BJ (cell line): ENCODE measurements around the gene ERBB4. TPM values are rescaled to one million over a fixed set of nuclear protein-coding genes. Genes with fewer than 3 reads are reported as not detected.

ENCODE experiments used
- CTCF ChIA-PET: fragments of 350-600 bp; formaldehyde crosslinking; extraction: SDS; loops from one replicate; lab custom pipeline; 2021; ENCODE audit warnings: antibody characterized with exemption, inconsistent platforms; lab: Yijun Ruan, JAX
- POLR2A ChIA-PET: fragments of 300-600 bp; sonication (Branson Sonifier 250); formaldehyde crosslinking; extraction: SDS; loops from one replicate; lab custom pipeline; 2021; ENCODE audit warnings: antibody characterized with exemption; lab: Charles Lee
- DNase-seq: peaks from one replicate; pipeline ENCODE4 v3.0.0-alpha.2; 2011; ENCODE audit warnings: low read depth
- H3K27me3 ChIP-seq: 2 replicates; pipeline ENCODE4 v1.6.0; 2011; ENCODE audit warnings: low read length; ENCODE audit not compliant: control insufficient read depth, insufficient read depth
- H3K36me3 ChIP-seq: 2 replicates; pipeline ENCODE4 v1.5.1; 2011; ENCODE audit warnings: low read length; ENCODE audit not compliant: control insufficient read depth, insufficient read depth
- H3K4me3 ChIP-seq: 2 replicates; pipeline ENCODE4 v1.5.1; 2011; ENCODE audit warnings: low read depth, mild to moderate bottlenecking, control low read depth, low read length
- CTCF ChIP-seq: IDR thresholded peaks from 2 replicates; pipeline ENCODE4 v1.5.1; 2011; ENCODE audit warnings: low read depth, mild to moderate bottlenecking, control low read depth, inconsistent platforms, low read length, moderate library complexity; ENCODE audit not compliant: insufficient read depth
- polyA plus RNA-seq: library from polyadenylated mRNA; depleted of rRNA; stranded (reverse); fragments of >200 nt; gene quantifications from 2 replicates; pipeline ENCODE4 v1.2.3, GENCODE V29; 2011

The ERBB4 gene
- polyA plus RNA-seq, 1 experiment = not detected

- POLR2A ChIA-PET = no interaction called here
- DNase-seq = no peak
- Histone ChIP-seq H3K4me3 (no peak overlapping the region), H3K36me3 (no peaks in the 10 kb centered on the region), H3K27me3 (no peaks in the 10 kb centered on the region)
- TF ChIP-seq CTCF = no peak
- CTCF ChIA-PET = no interaction called here
Observed at GRCh38 chr2:211963969-211964368, 574.6 kb downstream of the ERBB4 start.

- no peak for DNase-seq
- H3K4me3 ChIP-seq = no peak overlapping the region
- H3K27me3 ChIP-seq = no peaks in the 10 kb centered on the region
- ChIA-PET POLR2A (no interaction called here), CTCF (no interaction called here)
- no peak for TF ChIP-seq CTCF
- H3K36me3 ChIP-seq = no peaks in the 10 kb centered on the region
Observed at GRCh38 chr2:211957799-211958198, 580.8 kb downstream of the ERBB4 start.

- ChIA-PET POLR2A (no interaction called here), CTCF (no interaction called here)
- H3K27me3 ChIP-seq = no peaks in the 10 kb centered on the region
- no peak overlapping the region for H3K4me3 ChIP-seq
- no peak for DNase-seq
- no peak for TF ChIP-seq CTCF
- no peaks in the 10 kb centered on the region for H3K36me3 ChIP-seq
Observed at GRCh38 chr2:211955648-211956047, 583.0 kb downstream of the ERBB4 start.

GRCh38 chr2:211948932-211949331 is 589.7 kb downstream of the ERBB4 start:
- TF ChIP-seq CTCF = no peak

GRCh38 chr2:211946960-211947359 is 591.6 kb downstream of the ERBB4 start:
- TF ChIP-seq CTCF = no peak
- CTCF ChIA-PET = no interaction called here
- POLR2A ChIA-PET = no interaction called here
- Histone ChIP-seq H3K4me3 (no peak overlapping the region), H3K36me3 (no peaks in the 10 kb centered on the region), H3K27me3 (no peaks in the 10 kb centered on the region)
- DNase-seq = no peak

More at GRCh38 chr2:211948932-211949331, 589.7 kb downstream of the ERBB4 start:
- no peak overlapping the region for H3K4me3 ChIP-seq
- ChIA-PET CTCF (no interaction called here), POLR2A (no interaction called here)
- DNase-seq = no peak
- no peaks in the 10 kb centered on the region for H3K36me3 ChIP-seq
- H3K27me3 ChIP-seq = no peaks in the 10 kb centered on the region
